HepG2 (cell line): ENCODE results near the gene STK32B. TPM values are rescaled to one million over a fixed set of nuclear protein-coding genes. Genes with fewer than 3 reads are reported as not detected.

Experiments
- ATAC-seq: fragments of 200-7000 bp; cut with Tn5 transposase; 3 replicates; pipeline ENCODE4 v1.9.1; 2020; ENCODE audit warnings: mild to moderate bottlenecking, moderate library complexity
- BruUV-seq: library from RNA; stranded (reverse); fragments of 400-500 nt; replicated peaks from 2 replicates; lab custom pipeline; 2021; lab: Mats Ljungman, UMichigan
- CTCF ChIA-PET: fragments of 300-600 bp; formaldehyde crosslinking; extraction: SDS; loops from one replicate; lab custom pipeline; 2021; ENCODE audit warnings: low total read pairs, inconsistent platforms, low intra/inter-chr PET ratio; lab: Yijun Ruan, JAX
- POLR2A ChIA-PET: fragments of 350-600 bp; sonication (Branson Sonifier 250); formaldehyde crosslinking; loops from one replicate; lab custom pipeline; 2020; ENCODE audit warnings: antibody characterized with exemption, inconsistent platforms; lab: Yijun Ruan, JAX
- DNase-seq: peaks from one replicate; pipeline ENCODE4 v3.0.0-alpha.2; 2015; ENCODE audit warnings: low spot score
- FAIRE-seq: peaks from 3 replicates; lab custom pipeline; 2011; peaks lifted over from hg19 to GRCh38; lab: Jason Lieb, UNC
- H2AFZ ChIP-seq: one replicate; pipeline ENCODE4 v1.6.1; 2011; ENCODE audit warnings: low read length, inconsistent platforms
- H3K27ac ChIP-seq: fragments of 300-600 bp; 3 replicates; pipeline ENCODE4 v1.8.0; 2011; ENCODE audit warnings: mixed run types, mild to moderate bottlenecking, mixed read lengths, low read length, inconsistent platforms; ENCODE audit not compliant: insufficient read depth; ENCODE audit errors: extremely low read length
- H3K27me3 ChIP-seq, 2 experiments: fragments of 200-600 bp in 1 of 2; 2 replicates in 1 of 2; 3 replicates in 1 of 2; pipeline versions ENCODE4 v1.6.0 to v1.8.0; 2011; ENCODE audit warnings: low read length in 2 of 2, mild to moderate bottlenecking in 2 of 2, moderate library complexity in 2 of 2, inconsistent platforms in 1 of 2; ENCODE audit not compliant: insufficient read depth in 2 of 2, control insufficient read depth in 1 of 2
- H3K36me3 ChIP-seq, 2 experiments: fragments of 200-600 bp in 1 of 2; replicated peaks in 1 of 2; 2 replicates in 1 of 2; 3 replicates in 1 of 2; pipeline versions ENCODE4 v1.5.1 to v1.8.0; 2011; ENCODE audit warnings: low read length in 2 of 2, inconsistent platforms in 1 of 2; ENCODE audit not compliant: insufficient read depth in 2 of 2, control insufficient read depth in 1 of 2
- H3K4me1 ChIP-seq: 2 replicates; pipeline ENCODE4 v1.5.1; 2012; ENCODE audit warnings: low read length, inconsistent platforms; ENCODE audit not compliant: insufficient read depth
- H3K4me2 ChIP-seq: 2 replicates; pipeline ENCODE4 v1.6.0; 2011; ENCODE audit warnings: low read depth, low read length, inconsistent platforms
- H3K4me3 ChIP-seq, 3 experiments: fragments of 200-600 bp in 1 of 3; sonication (generic), shearing (Covaris generic) in 1 of 3; replicated peaks in 1 of 3; 2 replicates each; pipeline ENCODE4 v1.5.1; 2011 to 2016; ENCODE audit warnings: low read length in 3 of 3, inconsistent platforms in 2 of 3, low read depth in 2 of 3, mild to moderate bottlenecking in 2 of 3, control low read depth in 1 of 3, mixed read lengths in 1 of 3; ENCODE audit not compliant: insufficient read depth in 1 of 3
- H3K79me2 ChIP-seq: one replicate; pipeline ENCODE4 v1.6.1; 2011; ENCODE audit warnings: low read length, inconsistent platforms; ENCODE audit not compliant: insufficient read depth
- H3K9ac ChIP-seq: 2 replicates; pipeline ENCODE4 v1.6.0; 2011; ENCODE audit warnings: mild to moderate bottlenecking, low read depth, low read length, inconsistent platforms; ENCODE audit not compliant: insufficient read depth
- H3K9me3 ChIP-seq: 2 replicates; pipeline ENCODE4 v1.5.1; 2012; ENCODE audit warnings: mild to moderate bottlenecking, low read length
- H4K20me1 ChIP-seq: 2 replicates; pipeline ENCODE4 v1.6.0; 2011; ENCODE audit warnings: inconsistent platforms, mild to moderate bottlenecking, low read length, moderate library complexity; ENCODE audit not compliant: insufficient read depth
- HDAC2 ChIP-seq: sonication (generic); formaldehyde crosslinking; IDR thresholded peaks from 2 replicates; pipeline ENCODE4 v1.4.0; 2020; ENCODE audit warnings: missing genetic modification reagents
- KAT8 ChIP-seq: IDR thresholded peaks from 2 replicates; pipeline ENCODE4 v1.6.1; 2016; ENCODE audit warnings: missing genetic modification reagents, missing compliant biosample characterization
- KLF12 ChIP-seq: sonication (generic); formaldehyde crosslinking; IDR thresholded peaks from 2 replicates; pipeline ENCODE4 v1.4.0; 2020; ENCODE audit warnings: missing genetic modification reagents, borderline replicate concordance
- LCORL ChIP-seq, 2 experiments: fragments of 450-650 bp in 1 of 2; sonication (generic) in 1 of 2; formaldehyde crosslinking in 1 of 2; IDR thresholded peaks; 2 replicates each; pipeline versions ENCODE4 v1.5.0 to v1.6.1; 2017 to 2020; ENCODE audit warnings: antibody characterized with exemption in 1 of 2, missing genetic modification reagents in 1 of 2
- NRL ChIP-seq: sonication (generic); formaldehyde crosslinking; IDR thresholded peaks from 2 replicates; pipeline ENCODE4 v1.5.0; 2020; ENCODE audit warnings: missing genetic modification reagents, mild to moderate bottlenecking, moderate library complexity, borderline replicate concordance
- PLSCR1 ChIP-seq: sonication (generic); formaldehyde crosslinking; IDR thresholded peaks from 2 replicates; pipeline ENCODE4 v1.5.0; 2020; ENCODE audit warnings: missing genetic modification reagents, mild to moderate bottlenecking, borderline replicate concordance
- PPARG ChIP-seq: conservative IDR thresholded peaks from 2 replicates; pipeline ENCODE4 v1.6.1; 2016; ENCODE audit warnings: missing biosample characterization, missing genetic modification reagents
- STAG1 ChIP-seq: sonication (generic); formaldehyde crosslinking; IDR thresholded peaks from 2 replicates; pipeline ENCODE4 v1.4.0; 2020; ENCODE audit warnings: missing genetic modification reagents
- ZFP41 ChIP-seq: sonication (generic); formaldehyde crosslinking; IDR thresholded peaks from 2 replicates; pipeline ENCODE4 v1.4.0; 2020; ENCODE audit warnings: mild to moderate bottlenecking, missing genetic modification reagents, borderline replicate concordance
- ZKSCAN5 ChIP-seq: sonication (generic); formaldehyde crosslinking; IDR thresholded peaks from 2 replicates; pipeline ENCODE4 v1.5.1; 2020; ENCODE audit warnings: mild to moderate bottlenecking, missing genetic modification reagents
- ZNF547 ChIP-seq: sonication (generic); formaldehyde crosslinking; IDR thresholded peaks from 2 replicates; pipeline ENCODE4 v1.5.1; 2020; ENCODE audit warnings: mild to moderate bottlenecking, missing genetic modification reagents
- WGBS: methylation state at CpG from one replicate; pipeline ENCODE4 v1.1.6; 2017; ENCODE audit warnings: low lambda C conversion rate; 5-methylcytosine and 5-hydroxymethylcytosine counted together
- in situ Hi-C: cut with HindIII; loops from 2 replicates; pipeline ENCODE4 v1.10.0; 2017; ENCODE audit warnings: low pct_unique_long_range_greater_than_20kb; ENCODE audit not compliant: extremely low pct_ligation_motif_present
- intact Hi-C: fragments of 100-400 bp; cut with micrococcal nuclease; formaldehyde crosslinking; loops from one replicate; pipeline ENCODE4 v1.10.0; 2022; ENCODE audit not compliant: unreplicated experiment
- polyA plus RNA-seq, 8 experiments: library from polyadenylated mRNA; depleted of rRNA in 3 of 8; stranded (reverse) in 7 of 8; unstranded in 1 of 8; fragments of >200 nt; fragmentation: Illumina TruSeq in 4 of 8; extraction: Trizol in 4 of 8; gene quantifications; 2 replicates each; pipeline versions ENCODE4 v1.2.1 to v1.2.3, GENCODE V29; 2011 to 2016; ENCODE audit warnings: low read depth in 4 of 8, missing spikeins in 1 of 8, mixed read lengths in 1 of 8; ENCODE audit not compliant: insufficient read depth in 1 of 8
- total RNA-seq, 5 experiments: library from RNA; depleted of rRNA; stranded (reverse); fragments of >200 nt; fragmentation: Illumina TruSeq; extraction: Trizol; gene quantifications; 2 replicates each; pipeline ENCODE4 v1.2.3, GENCODE V29; 2016; ENCODE audit warnings: low read depth in 1 of 5
- TF ChIP-seq, protein P1 (sequence below): sonication (generic); formaldehyde crosslinking; IDR thresholded peaks from 2 replicates; pipeline ENCODE4 v1.4.0; 2020; ENCODE audit warnings: low read depth, missing genetic modification reagents
- TF ChIP-seq, protein P2 (sequence below), 2 experiments: sonication (generic) in 1 of 2; formaldehyde crosslinking in 1 of 2; IDR thresholded peaks; 2 replicates each; pipeline versions ENCODE4 v1.4.0 to v1.6.1; 2018 to 2020; ENCODE audit warnings: missing genetic modification reagents in 2 of 2, borderline replicate concordance in 1 of 2, low read depth in 1 of 2, mild to moderate bottlenecking in 1 of 2, missing biosample characterization in 1 of 2
- TF ChIP-seq, protein P3 (sequence below): sonication (generic); formaldehyde crosslinking; IDR thresholded peaks from 2 replicates; pipeline ENCODE4 v1.4.0; 2020; ENCODE audit warnings: low read depth, mild to moderate bottlenecking, missing genetic modification reagents
- TF ChIP-seq, protein P4 (sequence below): sonication (generic); formaldehyde crosslinking; IDR thresholded peaks from 2 replicates; pipeline ENCODE4 v1.4.0; 2020; ENCODE audit warnings: mild to moderate bottlenecking, missing genetic modification reagents

Gene STK32B
- total and polyA plus RNA-seq, 2 of the 13 experiments (the other 11 are each of a cell fraction or from before 2014, with no cell fraction given) = not detected

DNA sequence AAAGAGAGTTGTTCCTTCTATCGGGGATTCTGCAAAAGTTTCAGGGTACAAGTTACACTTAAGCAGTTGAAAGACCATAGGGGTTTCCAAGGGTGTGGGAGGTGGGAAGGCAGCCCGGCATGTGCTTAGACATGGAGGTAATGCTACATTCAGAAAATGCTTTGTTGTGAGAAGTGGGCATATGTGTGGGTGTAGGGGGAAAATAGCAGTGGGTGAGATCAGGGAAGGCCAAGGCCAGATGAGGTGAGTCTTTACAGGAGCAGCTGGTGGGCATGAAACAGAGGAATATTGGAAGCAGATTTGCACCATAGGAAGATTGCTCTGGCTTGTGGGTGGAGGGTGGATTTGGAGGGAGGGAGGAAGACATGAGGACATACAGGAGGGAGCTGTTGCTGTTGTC, 40.3 kb upstream of the STK32B start:
- H3K27me3 ChIP-seq = peaks cover 1 to 20% of the 10 kb centered on the region in 2 experiments; a peak in 2 of 5 replicates
- ATAC-seq (no peak), FAIRE-seq (no peak), DNase-seq (no peak)
- intact Hi-C loops = no loop called here
- H3K9me3 ChIP-seq = no peaks in the 10 kb centered on the region
- H3K79me2 ChIP-seq = no peaks in the 10 kb centered on the region
- H4K20me1 ChIP-seq = no peaks in the 10 kb centered on the region
- TF ChIP-seq KLF12 (CRISPR knock-in tag) (no peak), NRL (CRISPR knock-in tag) (no peak), ZKSCAN5 (CRISPR knock-in tag) (no peak), STAG1 (CRISPR knock-in tag) (no peak), KAT8 (no peak), LCORL (IDR thresholded peaks at IDR 0.05) (no peak), LCORL (CRISPR knock-in tag; IDR thresholded peaks at IDR 0.05) (no peak), PLSCR1 (CRISPR knock-in tag) (no peak), PPARG (CRISPR knock-in tag) (no peak), ZFP41 (CRISPR knock-in tag) (no peak), ZNF547 (CRISPR knock-in tag) (no peak), HDAC2 (CRISPR knock-in tag) (no peak)
- TF ChIP-seq, protein P1, sequence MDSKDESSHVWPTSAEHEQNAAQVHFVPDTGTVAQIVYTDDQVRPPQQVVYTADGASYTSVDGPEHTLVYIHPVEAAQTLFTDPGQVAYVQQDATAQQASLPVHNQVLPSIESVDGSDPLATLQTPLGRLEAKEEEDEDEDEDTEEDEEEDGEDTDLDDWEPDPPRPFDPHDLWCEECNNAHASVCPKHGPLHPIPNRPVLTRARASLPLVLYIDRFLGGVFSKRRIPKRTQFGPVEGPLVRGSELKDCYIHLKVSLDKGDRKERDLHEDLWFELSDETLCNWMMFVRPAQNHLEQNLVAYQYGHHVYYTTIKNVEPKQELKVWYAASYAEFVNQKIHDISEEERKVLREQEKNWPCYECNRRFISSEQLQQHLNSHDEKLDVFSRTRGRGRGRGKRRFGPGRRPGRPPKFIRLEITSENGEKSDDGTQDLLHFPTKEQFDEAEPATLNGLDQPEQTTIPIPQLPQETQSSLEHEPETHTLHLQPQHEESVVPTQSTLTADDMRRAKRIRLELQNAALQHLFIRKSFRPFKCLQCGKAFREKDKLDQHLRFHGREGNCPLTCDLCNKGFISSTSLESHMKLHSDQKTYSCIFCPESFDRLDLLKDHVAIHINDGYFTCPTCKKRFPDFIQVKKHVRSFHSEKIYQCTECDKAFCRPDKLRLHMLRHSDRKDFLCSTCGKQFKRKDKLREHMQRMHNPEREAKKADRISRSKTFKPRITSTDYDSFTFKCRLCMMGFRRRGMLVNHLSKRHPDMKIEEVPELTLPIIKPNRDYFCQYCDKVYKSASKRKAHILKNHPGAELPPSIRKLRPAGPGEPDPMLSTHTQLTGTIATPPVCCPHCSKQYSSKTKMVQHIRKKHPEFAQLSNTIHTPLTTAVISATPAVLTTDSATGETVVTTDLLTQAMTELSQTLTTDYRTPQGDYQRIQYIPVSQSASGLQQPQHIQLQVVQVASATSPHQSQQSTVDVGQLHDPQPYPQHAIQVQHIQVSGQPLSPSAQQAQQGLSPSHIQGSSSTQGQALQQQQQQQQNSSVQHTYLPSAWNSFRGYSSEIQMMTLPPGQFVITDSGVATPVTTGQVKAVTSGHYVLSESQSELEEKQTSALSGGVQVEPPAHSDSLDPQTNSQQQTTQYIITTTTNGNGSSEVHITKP (CRISPR knock-in tag) = no peak
- TF ChIP-seq, protein P2, sequence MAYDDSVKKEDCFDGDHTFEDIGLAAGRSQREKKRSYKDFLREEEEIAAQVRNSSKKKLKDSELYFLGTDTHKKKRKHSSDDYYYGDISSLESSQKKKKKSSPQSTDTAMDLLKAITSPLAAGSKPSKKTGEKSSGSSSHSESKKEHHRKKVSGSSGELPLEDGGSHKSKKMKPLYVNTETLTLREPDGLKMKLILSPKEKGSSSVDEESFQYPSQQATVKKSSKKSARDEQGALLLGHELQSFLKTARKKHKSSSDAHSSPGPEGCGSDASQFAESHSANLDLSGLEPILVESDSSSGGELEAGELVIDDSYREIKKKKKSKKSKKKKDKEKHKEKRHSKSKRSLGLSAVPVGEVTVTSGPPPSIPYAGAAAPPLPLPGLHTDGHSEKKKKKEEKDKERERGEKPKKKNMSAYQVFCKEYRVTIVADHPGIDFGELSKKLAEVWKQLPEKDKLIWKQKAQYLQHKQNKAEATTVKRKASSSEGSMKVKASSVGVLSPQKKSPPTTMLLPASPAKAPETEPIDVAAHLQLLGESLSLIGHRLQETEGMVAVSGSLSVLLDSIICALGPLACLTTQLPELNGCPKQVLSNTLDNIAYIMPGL (CRISPR knock-in tag; IDR thresholded peaks at IDR 0.05; ENCODE audit: borderline replicate concordance in 1 of 2, low read depth in 1 of 2) = no peak
- TF ChIP-seq, protein P3, sequence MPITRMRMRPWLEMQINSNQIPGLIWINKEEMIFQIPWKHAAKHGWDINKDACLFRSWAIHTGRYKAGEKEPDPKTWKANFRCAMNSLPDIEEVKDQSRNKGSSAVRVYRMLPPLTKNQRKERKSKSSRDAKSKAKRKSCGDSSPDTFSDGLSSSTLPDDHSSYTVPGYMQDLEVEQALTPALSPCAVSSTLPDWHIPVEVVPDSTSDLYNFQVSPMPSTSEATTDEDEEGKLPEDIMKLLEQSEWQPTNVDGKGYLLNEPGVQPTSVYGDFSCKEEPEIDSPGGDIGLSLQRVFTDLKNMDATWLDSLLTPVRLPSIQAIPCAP = no peak
- TF ChIP-seq, protein P4, sequence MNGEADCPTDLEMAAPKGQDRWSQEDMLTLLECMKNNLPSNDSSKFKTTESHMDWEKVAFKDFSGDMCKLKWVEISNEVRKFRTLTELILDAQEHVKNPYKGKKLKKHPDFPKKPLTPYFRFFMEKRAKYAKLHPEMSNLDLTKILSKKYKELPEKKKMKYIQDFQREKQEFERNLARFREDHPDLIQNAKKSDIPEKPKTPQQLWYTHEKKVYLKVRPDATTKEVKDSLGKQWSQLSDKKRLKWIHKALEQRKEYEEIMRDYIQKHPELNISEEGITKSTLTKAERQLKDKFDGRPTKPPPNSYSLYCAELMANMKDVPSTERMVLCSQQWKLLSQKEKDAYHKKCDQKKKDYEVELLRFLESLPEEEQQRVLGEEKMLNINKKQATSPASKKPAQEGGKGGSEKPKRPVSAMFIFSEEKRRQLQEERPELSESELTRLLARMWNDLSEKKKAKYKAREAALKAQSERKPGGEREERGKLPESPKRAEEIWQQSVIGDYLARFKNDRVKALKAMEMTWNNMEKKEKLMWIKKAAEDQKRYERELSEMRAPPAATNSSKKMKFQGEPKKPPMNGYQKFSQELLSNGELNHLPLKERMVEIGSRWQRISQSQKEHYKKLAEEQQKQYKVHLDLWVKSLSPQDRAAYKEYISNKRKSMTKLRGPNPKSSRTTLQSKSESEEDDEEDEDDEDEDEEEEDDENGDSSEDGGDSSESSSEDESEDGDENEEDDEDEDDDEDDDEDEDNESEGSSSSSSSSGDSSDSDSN (CRISPR knock-in tag) = no peak
- H3K4me1 ChIP-seq = no peaks in the 10 kb centered on the region; the same call in 1 of the 2 replicates
- H3K27ac ChIP-seq = no peak overlapping the region
- in situ Hi-C loops = no loop called here
- CTCF ChIA-PET = no interaction called here
- H3K9ac ChIP-seq = no peak overlapping the region
- 6% methylated on average over 2 of the region's 2 CpGs for whole genome bisulfite sequencing
- no peaks in the 10 kb centered on the region for H3K36me3 ChIP-seq
- BruUV-seq = no TSS peak
- POLR2A ChIA-PET = no interaction called here
- H3K4me3 ChIP-seq = no peak overlapping the region
- no peak overlapping the region for H2AFZ ChIP-seq
- no peak overlapping the region for H3K4me2 ChIP-seq
